HCT116 (cell line): ENCODE results near the gene PODNL1. TPM values are rescaled to one million over a fixed set of nuclear protein-coding genes. Genes with fewer than 3 reads are reported as not detected.
"Not testable (repeated sequence)": the region's sequence is repeated elsewhere in the genome, so short reads cannot be mapped to it uniquely, and the experiment has no call there.

ENCODE experiments used
- ATAC-seq: fragments of 200-7000 bp; cut with Tn5 transposase; 2 replicates; pipeline ENCODE4 v1.9.1; 2020; ENCODE audit warnings: mild to moderate bottlenecking, moderate library complexity
- BruUV-seq: library from RNA; stranded (reverse); fragments of 400-500 nt; replicated peaks from 2 replicates; lab custom pipeline; 2021; lab: Mats Ljungman, UMichigan
- CTCF ChIA-PET: fragments of 300-600 bp; sonication (Branson Sonifier 250); formaldehyde crosslinking; loops from one replicate; lab custom pipeline; 2021; ENCODE audit warnings: antibody characterized with exemption; lab: Charles Lee
- POLR2A ChIA-PET: fragments of 300-600, 350-600 bp; sonication (Branson Sonifier 250); formaldehyde crosslinking; loops from one replicate; lab custom pipeline; 2021; ENCODE audit warnings: antibody characterized with exemption; lab: Charles Lee
- RAD21 ChIA-PET, 2 experiments: fragments of 300-600 bp; sonication (Branson Sonifier 250); formaldehyde crosslinking; loops; one replicate each; lab custom pipeline; 2023; ENCODE audit warnings: low total read pairs in 2 of 2; ENCODE audit not compliant: uncharacterized antibody in 2 of 2, unreplicated experiment in 2 of 2, low non-redundant PET in 1 of 2; lab: Charles Lee
- DNase-seq: peaks from one replicate; pipeline ENCODE4 v3.0.0-alpha.2; 2010; ENCODE audit warnings: low read depth, low spot score
- H2AFZ ChIP-seq: fragments of 200-600 bp; shearing (Covaris generic), sonication (generic); 2 replicates; pipeline ENCODE4 v1.6.1; 2017; ENCODE audit warnings: low read depth, mixed run types, mixed read lengths, antibody characterized with exemption, low read length; ENCODE audit not compliant: poor library complexity, severe bottlenecking
- H3K27ac ChIP-seq: 2 replicates; pipeline ENCODE4 v1.5.1; 2012; ENCODE audit warnings: low read depth, low read length
- H3K27me3 ChIP-seq: fragments of 200-600 bp; sonication (generic); 2 replicates; pipeline ENCODE4 v1.6.1; 2016; ENCODE audit warnings: mixed run types, low read length, mixed read lengths; ENCODE audit not compliant: insufficient read depth
- H3K36me3 ChIP-seq, 2 experiments: fragments of 200-500 bp in 1 of 2; fragments of 200-600 bp in 1 of 2; sonication (Bioruptor generic) in 1 of 2; sonication (generic) in 1 of 2; 2 replicates each; pipeline versions ENCODE4 v1.5.1 to v1.6.1; 2014 to 2016; ENCODE audit warnings: low read length in 2 of 2, inconsistent platforms in 1 of 2, mixed read lengths in 1 of 2, mixed run types in 1 of 2; ENCODE audit not compliant: insufficient read depth in 2 of 2, control insufficient read depth in 1 of 2
- H3K4me1 ChIP-seq, 2 experiments: fragments of 200-600 bp in 1 of 2; sonication (generic) in 1 of 2; 2 replicates each; pipeline versions ENCODE4 v1.5.1 to v1.6.1; 2012 to 2017; ENCODE audit warnings: low read length in 2 of 2, inconsistent platforms in 1 of 2, mild to moderate bottlenecking in 1 of 2, mixed read lengths in 1 of 2, mixed run types in 1 of 2, moderate library complexity in 1 of 2; ENCODE audit not compliant: insufficient read depth in 2 of 2, control insufficient read depth in 1 of 2
- H3K4me2 ChIP-seq: fragments of 200-600 bp; sonication (generic); 2 replicates; pipeline ENCODE4 v1.6.1; 2017; ENCODE audit warnings: mixed run types, low read length, mixed read lengths
- H3K4me3 ChIP-seq, 2 experiments: fragments of 200-600 bp in 1 of 2; sonication (generic) in 1 of 2; replicated peaks in 1 of 2; 2 replicates each; pipeline ENCODE4 v1.5.1; 2011 to 2016; ENCODE audit warnings: low read length in 2 of 2, control low read depth in 1 of 2, low read depth in 1 of 2, mild to moderate bottlenecking in 1 of 2, mixed read lengths in 1 of 2, mixed run types in 1 of 2
- H3K79me2 ChIP-seq: fragments of 200-600 bp; sonication (generic); 2 replicates; pipeline ENCODE4 v1.6.1; 2017; ENCODE audit warnings: mild to moderate bottlenecking, mixed run types, low read length, moderate library complexity, mixed read lengths; ENCODE audit not compliant: insufficient read depth
- H3K9ac ChIP-seq: fragments of 200-600 bp; sonication (generic); 2 replicates; pipeline ENCODE4 v1.6.1; 2016; ENCODE audit warnings: low read length, mixed read lengths
- H3K9me2 ChIP-seq: fragments of 200-600 bp; sonication (generic), shearing (Covaris generic); 2 replicates; pipeline ENCODE4 v1.6.1; 2017; ENCODE audit warnings: mixed run types, mild to moderate bottlenecking, moderate library complexity; ENCODE audit not compliant: insufficient read depth
- H3K9me3 ChIP-seq, 2 experiments: fragments of 200-500 bp in 1 of 2; fragments of 200-600 bp in 1 of 2; sonication (Bioruptor generic) in 1 of 2; sonication (generic) in 1 of 2; 2 replicates each; pipeline ENCODE4 v1.6.1; 2014 to 2017; ENCODE audit warnings: low read length in 2 of 2, mixed read lengths in 2 of 2, inconsistent platforms in 1 of 2, low read depth in 1 of 2, mild to moderate bottlenecking in 1 of 2, mixed run types in 1 of 2, moderate library complexity in 1 of 2; ENCODE audit not compliant: control insufficient read depth in 1 of 2, insufficient read depth in 1 of 2
- H4K20me1 ChIP-seq: fragments of 200-600 bp; sonication (generic), shearing (Covaris generic); 2 replicates; pipeline ENCODE4 v1.6.1; 2017; ENCODE audit warnings: mixed run types, mild to moderate bottlenecking, moderate library complexity; ENCODE audit not compliant: insufficient read depth
- CBX3 ChIP-seq: IDR thresholded peaks from 2 replicates; pipeline ENCODE4 v1.6.1; 2012; ENCODE audit warnings: low read depth
- CEBPB ChIP-seq: IDR thresholded peaks from 2 replicates; pipeline ENCODE4 v1.6.1; 2012; ENCODE audit warnings: low read depth
- ELF1 ChIP-seq: IDR thresholded peaks from 2 replicates; pipeline ENCODE4 v1.6.1; 2012; ENCODE audit warnings: low read depth, borderline replicate concordance
- POLR2A ChIP-seq: IDR thresholded peaks from 2 replicates; pipeline ENCODE4 v1.7.0; 2011; ENCODE audit warnings: borderline replicate concordance; ENCODE audit not compliant: insufficient read depth, insufficient read length; ENCODE audit errors: extremely low read depth
- POLR2AphosphoS5 ChIP-seq: IDR thresholded peaks from 2 replicates; pipeline ENCODE4 v1.6.1; 2011; ENCODE audit warnings: mild to moderate bottlenecking, low read depth, low read length, moderate library complexity
- SP1 ChIP-seq: IDR thresholded peaks from 2 replicates; pipeline ENCODE4 v1.6.1; 2012; ENCODE audit warnings: low read depth
- intact Hi-C: fragments of 100-400 bp; cut with micrococcal nuclease; formaldehyde crosslinking; loops from 2 replicates; pipeline ENCODE4 v1.10.0; 2022
- total RNA-seq: library from RNA; stranded (reverse); gene quantifications from one replicate; pipeline ENCODE4 v1.2.1, GENCODE V29; 2021; ENCODE audit not compliant: unreplicated experiment

Gene PODNL1
- total RNA-seq, 1 experiment from 2014 or later, result 0.71 TPM

- H3K27ac ChIP-seq, result 0 out of 2 replicates have a peak overlapping the region, but pooled peaks have one; percentile 18
- TF ChIP-seq SP1 (no peak), POLR2AphosphoS5 (no peak), CBX3 (no peak), ELF1 (no peak), CEBPB (no peak), POLR2A (no peak)
- no peak overlapping the region for H3K4me3 ChIP-seq
- no peak overlapping the region for H2AFZ ChIP-seq
- ATAC-seq, result no peak
- H3K9me3 ChIP-seq, result no peaks in the 10 kb centered on the region
- H3K4me1 ChIP-seq, result peaks cover 0 to 10% of the 10 kb centered on the region in 2 experiments; a peak in 3 of 4 replicates
- BruUV-seq, result no TSS peak
- ChIA-PET CTCF (no interaction called here), POLR2A (no interaction called here), RAD21 (no interaction called here)
- no peaks in the 10 kb centered on the region; a peak in 1 of 4 replicates for H3K36me3 ChIP-seq
- H3K79me2 ChIP-seq, result no peaks in the 10 kb centered on the region
- H3K9ac ChIP-seq, result no peak overlapping the region
- H3K9me2 ChIP-seq, result no peaks in the 10 kb centered on the region
- no peaks in the 10 kb centered on the region for H3K27me3 ChIP-seq
- H3K4me2 ChIP-seq, result no peak overlapping the region
- no peak for DNase-seq
- no peaks in the 10 kb centered on the region for H4K20me1 ChIP-seq
- intact Hi-C loops, result no loop called here
These were observed 34.3 kb upstream of the PODNL1 start for GRCh38 chr19:13972368-13973155.

GRCh38 chr19:13971868-13972267, 33.7 kb upstream of the PODNL1 start:
- H3K4me3 ChIP-seq, H3K4me1 ChIP-seq, H2AFZ ChIP-seq, H3K27me3 ChIP-seq, H3K9me3 ChIP-seq, RAD21 ChIA-PET, BruUV-seq, intact Hi-C loops, H3K9me2 ChIP-seq, H3K27ac ChIP-seq, POLR2A ChIA-PET, H3K36me3 ChIP-seq, ATAC-seq, H3K79me2 ChIP-seq, CTCF ChIA-PET, H3K9ac ChIP-seq, DNase-seq, H4K20me1 ChIP-seq, H3K4me2 ChIP-seq: not testable (repeated sequence)
